HG03025 (cell line): ENCODE measurements around the gene B3GALT6.
A peak's percentile ranks its signal among the peaks of the same experiment; 100 is the strongest.

Experiments used
- ATAC-seq: cut with Tn5 transposase; IDR thresholded peaks from one replicate; pipeline ENCODE4 v1.9.1; 2021; ENCODE audit warnings: mild to moderate bottlenecking, moderate library complexity; ENCODE audit not compliant: unreplicated experiment, low FRiP score

Gene B3GALT6

DNA sequence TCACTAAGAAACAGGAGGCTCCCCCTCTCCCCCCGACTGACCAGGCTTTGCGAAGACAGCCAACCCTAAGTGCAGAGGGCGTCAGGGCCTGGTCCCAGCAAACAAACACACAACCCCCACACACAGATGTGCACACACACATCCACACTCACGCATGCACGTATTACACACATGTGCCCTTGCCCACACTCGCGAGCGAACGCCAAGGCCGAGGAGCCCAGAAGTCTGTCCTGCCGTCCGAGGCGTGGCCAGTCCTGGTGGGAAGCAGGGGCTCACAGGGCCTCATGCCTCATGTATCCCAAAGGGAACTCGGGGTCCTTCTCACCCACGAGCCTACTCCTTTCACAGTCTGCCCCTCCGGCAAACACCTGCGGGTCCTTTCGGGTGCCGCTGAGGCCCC, 2.3 kb upstream of the B3GALT6 start:
- ATAC-seq: no peak

- ATAC-seq: no peak
Measured at GRCh38 chr1:1230656-1231399, 1.2 kb upstream of the B3GALT6 start.

DNA sequence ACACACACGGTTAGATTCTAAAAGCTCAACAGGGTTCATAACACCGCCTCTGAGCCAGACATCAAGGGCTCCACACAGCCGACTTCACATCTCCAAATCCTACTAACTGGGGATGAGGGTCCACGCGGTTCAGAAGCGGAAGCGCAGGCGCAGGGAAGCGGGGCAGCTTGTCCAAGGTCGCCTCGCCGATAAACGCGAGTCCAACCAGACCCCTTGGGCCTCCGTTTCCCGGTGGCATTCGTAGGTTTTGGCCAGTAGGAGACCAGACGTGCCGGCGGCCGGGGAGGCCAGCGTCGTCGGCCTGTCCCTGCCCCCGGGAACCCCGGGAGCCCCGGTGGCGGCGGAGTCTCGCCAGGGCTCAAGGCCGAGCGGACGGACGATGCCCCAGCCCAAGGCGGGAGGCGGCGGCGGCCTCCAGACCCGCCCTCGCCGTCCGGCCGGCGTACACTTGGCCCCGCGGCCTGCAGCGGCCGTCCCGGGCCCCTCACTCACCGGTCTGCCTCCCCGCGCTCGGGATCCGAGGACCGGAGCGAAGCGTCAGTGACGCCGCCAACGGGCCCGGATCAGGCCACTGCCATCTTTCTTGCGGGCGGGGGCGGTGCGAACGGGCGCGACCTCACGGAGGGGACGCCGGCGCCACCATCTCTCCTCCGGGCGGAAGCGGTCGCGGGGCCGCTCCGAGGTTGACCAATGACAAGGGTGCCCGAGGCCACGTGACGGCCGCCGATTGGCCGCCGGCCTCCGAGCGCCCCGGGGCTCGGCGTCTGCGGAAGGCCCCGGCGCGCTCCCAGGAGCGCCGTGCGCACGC, 433 bp upstream of the B3GALT6 start, which contains the start of gene SDF4:
Gene SDF4 (minus strand): TSS at position 602 of the 808 bp plus-strand sequence. CDS start 3,229 bp downstream, outside the sequence.
- ATAC-seq: peak; percentile 70

DNA sequence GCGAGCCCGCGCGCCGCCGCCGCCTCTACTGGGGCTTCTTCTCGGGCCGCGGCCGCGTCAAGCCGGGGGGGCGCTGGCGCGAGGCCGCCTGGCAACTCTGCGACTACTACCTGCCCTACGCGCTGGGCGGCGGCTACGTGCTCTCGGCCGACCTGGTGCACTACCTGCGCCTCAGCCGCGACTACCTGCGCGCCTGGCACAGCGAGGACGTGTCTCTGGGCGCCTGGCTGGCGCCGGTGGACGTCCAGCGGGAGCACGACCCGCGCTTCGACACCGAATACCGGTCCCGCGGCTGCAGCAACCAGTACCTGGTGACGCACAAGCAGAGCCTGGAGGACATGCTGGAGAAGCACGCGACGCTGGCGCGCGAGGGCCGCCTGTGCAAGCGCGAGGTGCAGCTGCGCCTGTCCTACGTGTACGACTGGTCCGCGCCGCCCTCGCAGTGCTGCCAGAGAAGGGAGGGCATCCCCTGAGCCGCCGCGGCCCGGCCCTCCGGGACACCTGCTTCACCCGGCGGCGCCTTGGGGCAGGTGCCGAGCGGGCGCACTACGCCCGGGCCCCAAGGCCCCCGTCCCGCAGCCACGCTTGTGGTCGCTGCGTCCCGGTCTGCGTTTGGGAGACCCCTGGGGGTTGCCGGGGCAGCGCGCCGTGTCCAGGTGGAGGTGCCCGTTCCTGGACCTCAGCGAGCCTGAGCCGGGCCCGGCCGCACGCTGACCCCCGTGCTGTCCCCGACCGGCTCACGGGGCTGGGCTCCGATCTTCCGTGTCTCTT, 944 bp downstream of the B3GALT6 start:
- no peak for ATAC-seq

DNA sequence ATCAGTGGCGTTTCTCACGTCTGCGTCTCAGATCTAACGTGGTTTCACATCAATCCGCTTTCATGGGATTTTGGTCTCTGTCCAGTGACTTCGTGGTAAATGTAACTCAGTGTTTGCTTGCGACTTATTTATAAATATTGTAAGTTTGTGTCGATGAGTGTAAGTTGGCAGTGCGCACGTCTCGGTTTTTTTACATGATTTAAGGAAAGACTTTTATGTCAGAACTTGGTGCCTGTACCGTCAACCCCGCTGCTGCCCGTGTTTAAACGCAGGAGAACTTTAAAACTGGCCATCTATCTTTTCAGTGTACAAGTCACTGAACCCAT, 1.5 kb downstream of the B3GALT6 start:
- ATAC-seq: no peak

GRCh38 chr1:1234180-1234808, 2.3 kb downstream of the B3GALT6 start:
- ATAC-seq: no peak

DNA sequence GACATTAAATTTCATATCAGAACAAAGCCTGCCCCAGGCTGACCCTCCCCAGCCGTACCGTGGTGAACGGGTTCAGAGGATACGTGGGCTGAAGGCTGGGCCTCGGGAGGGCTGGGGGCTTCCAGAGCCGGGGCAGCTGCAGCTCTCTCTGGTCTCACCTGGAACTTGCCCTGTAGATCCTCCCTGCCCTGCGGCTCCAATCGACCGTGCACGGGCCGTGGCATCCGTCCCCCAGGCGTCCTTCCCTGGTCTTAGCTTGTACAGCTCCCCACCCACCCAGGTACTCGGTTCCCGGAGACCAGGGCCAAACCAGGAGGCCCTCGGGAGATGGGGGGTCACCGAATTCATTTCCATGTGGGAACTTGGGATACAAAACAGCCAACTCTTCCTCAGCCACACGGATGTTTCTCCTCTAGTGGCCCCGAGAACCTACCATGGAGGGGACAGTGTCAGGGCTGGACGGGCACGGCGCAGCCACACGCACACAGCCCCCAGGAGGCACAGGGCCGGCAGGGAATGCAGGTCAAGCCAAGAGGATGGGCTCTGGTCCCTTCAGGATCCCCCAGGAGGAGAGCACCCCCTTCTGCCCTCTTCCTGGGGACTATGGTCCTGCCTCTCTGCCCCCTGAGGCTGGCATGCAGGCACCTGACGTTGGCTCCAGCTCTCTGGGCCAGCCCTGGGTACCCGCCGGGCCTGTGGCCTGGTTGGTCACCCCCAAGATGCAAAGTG, 3.1 kb downstream of the B3GALT6 start:
- no peak for ATAC-seq

- ATAC-seq: no peak
Measured at GRCh38 chr1:1236176-1236763, 4.2 kb downstream of the B3GALT6 start.

GRCh38 chr1:1236945-1237873, 5.2 kb downstream of the B3GALT6 start:
- ATAC-seq: no peak

- no peak for ATAC-seq
Measured at GRCh38 chr1:1237874-1238701, 6.1 kb downstream of the B3GALT6 start.

DNA sequence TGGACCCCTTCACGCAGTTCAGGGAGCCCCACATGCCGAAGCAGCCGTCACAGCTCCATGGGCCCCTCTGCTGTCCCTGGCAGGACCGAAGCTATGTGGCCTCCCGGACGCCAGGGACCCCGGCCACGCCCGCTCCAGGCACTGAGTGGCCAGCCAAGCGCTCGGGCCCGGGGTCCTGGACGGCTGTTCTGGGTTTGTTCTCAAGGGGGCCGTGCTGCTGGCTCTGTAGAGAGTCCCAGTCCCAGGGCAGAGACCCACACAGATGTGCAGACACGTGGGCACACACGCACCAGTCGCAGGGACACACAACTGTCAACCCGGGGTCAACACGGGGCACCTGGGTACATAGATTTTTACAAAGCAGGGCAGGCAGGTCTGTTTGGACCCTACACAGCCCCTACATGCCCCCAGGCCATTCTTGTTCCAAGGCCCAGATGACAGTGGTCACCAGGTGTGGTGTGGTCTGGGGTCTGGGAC, 6.7 kb downstream of the B3GALT6 start:
- no peak for ATAC-seq

- no peak for ATAC-seq
Measured at GRCh38 chr1:1239227-1239613, 7.2 kb downstream of the B3GALT6 start.

DNA sequence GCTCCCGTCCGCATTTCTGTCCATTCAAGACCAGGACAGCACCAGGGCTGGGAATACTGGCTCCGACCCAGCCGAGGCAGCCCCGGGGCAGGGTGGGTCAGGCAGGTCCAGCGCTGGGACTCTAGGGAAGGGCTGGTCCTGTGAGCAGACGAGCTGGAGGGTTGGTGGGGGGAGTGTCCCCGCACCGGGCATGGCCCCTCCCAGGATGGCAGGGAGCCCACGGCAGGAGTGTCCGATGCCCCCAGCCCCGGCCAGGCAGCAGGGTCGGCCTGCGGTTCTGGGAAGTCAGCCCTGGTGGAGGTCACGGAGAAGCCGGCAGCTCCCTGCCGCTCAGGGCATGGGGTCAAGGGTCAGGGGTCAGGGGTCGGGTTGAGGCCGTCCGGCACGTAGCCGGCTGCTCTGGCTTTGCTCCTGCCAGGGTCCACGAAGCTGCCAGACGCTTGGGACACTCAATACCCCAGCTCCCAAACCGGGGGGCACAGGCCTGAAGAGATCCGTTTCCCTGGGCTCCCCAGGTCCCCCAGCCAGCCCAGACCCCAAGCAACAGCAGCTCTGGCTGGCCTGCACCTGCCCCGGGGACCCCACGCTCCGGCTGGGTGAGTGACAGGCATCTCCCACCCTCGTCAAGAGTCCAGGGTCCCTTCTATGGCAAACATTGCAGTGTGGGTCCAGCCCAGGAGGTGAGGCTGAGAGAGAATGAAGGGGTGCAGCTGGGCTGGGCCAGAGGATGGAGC, 7.7 kb downstream of the B3GALT6 start:
- no peak for ATAC-seq

- no peak for ATAC-seq
Measured at GRCh38 chr1:1240348-1240732, 8.3 kb downstream of the B3GALT6 start.

DNA sequence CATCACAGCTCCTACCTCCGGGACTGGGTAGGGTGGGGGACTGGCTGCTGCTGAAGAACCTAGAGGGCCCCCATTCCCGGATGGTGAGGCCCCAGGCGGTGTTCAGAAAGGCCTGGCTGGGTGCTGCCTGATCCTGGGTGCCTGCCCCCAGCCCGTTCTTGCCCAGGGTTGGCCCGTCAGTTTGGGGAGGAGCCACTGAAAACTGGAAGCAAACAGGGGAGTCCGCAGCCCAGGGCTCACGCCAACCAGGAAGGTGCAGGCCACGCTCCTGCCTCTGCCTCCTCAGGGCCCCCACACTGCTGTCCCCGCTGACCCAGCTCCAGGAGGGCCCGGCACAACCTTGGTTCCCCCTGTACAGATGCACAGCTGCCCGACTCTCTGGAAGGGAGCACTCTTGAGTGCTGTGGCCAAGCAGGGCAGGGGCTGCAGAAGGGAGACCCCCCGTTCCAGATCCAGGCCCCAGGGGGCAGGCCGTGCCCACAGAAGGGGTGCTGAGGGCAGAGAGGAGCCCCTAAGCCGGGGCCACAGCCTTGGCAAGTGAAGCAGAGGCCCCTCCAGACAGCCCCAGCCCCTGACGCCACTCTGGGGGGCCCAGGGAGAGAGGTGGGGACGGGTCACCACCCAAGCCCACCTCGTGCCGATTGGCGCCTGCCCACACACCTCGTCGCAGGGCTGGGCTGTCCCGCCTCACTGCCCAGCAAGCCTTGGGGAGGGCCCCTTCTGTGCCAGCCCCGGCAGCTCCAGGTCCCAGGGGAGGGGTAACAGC, 9.0 kb downstream of the B3GALT6 start:
- no peak for ATAC-seq

- no peak for ATAC-seq
Measured at GRCh38 chr1:1241588-1242219, 9.7 kb downstream of the B3GALT6 start.
